WTC11 (cell line): ENCODE results near the gene EPB41. TPM values are rescaled to one million over a fixed set of nuclear protein-coding genes. Genes with fewer than 3 reads are reported as not detected.
"Not testable (repeated sequence)": the region's sequence is repeated elsewhere in the genome, so short reads cannot be mapped to it uniquely, and the experiment has no call there.

Experiments used
- ATAC-seq: fragments of 200-7000 bp; cut with Tn5 transposase; 2 replicates; pipeline ENCODE4 v1.10.0; 2021; ENCODE audit warnings: mild to moderate bottlenecking, moderate library complexity
- CTCF ChIA-PET: fragments of 300-600 bp; sonication (Branson Sonifier 250); formaldehyde crosslinking; loops from one replicate; lab custom pipeline; 2021; ENCODE audit warnings: antibody characterized with exemption; lab: Charles Lee
- POLR2A ChIA-PET: fragments of 350-600 bp; sonication (Branson Sonifier 250); formaldehyde crosslinking; loops from one replicate; lab custom pipeline; 2021; ENCODE audit warnings: antibody characterized with exemption; lab: Charles Lee
- DNase-seq: peaks from one replicate; pipeline ENCODE4 v3.0.0; 2021; ENCODE audit warnings: low spot score
- H3K27ac Mint-ChIP-seq: 2 replicates; pipeline ENCODE4 v1.8.0; 2021; ENCODE audit warnings: mixed read lengths
- H3K27me3 Mint-ChIP-seq: 2 replicates; pipeline ENCODE4 v1.8.0; 2021; ENCODE audit warnings: low read depth, mild to moderate bottlenecking, moderate library complexity, mixed read lengths
- H3K36me3 Mint-ChIP-seq: 2 replicates; pipeline ENCODE4 v1.8.0; 2021; ENCODE audit warnings: mixed read lengths
- H3K4me1 Mint-ChIP-seq: 2 replicates; pipeline ENCODE4 v1.8.0; 2022; ENCODE audit warnings: mixed read lengths
- H3K4me3 Mint-ChIP-seq: 2 replicates; pipeline ENCODE4 v1.8.0; 2021; ENCODE audit warnings: mild to moderate bottlenecking, moderate library complexity, mixed read lengths
- H3K9me3 Mint-ChIP-seq: 2 replicates; pipeline ENCODE4 v1.8.0; 2021; ENCODE audit warnings: mixed read lengths
- ESRRA ChIP-seq: sonication (generic); formaldehyde crosslinking; IDR thresholded peaks from 2 replicates; pipeline ENCODE4 v1.8.1; 2022; ENCODE audit warnings: mild to moderate bottlenecking, missing genetic modification reagents, borderline replicate concordance
- FOXJ3 ChIP-seq: sonication (generic); formaldehyde crosslinking; IDR thresholded peaks from 2 replicates; pipeline ENCODE4 v1.9.0; 2021; ENCODE audit warnings: missing genetic modification reagents, mild to moderate bottlenecking, borderline replicate concordance
- FOXP1 ChIP-seq: sonication (generic); formaldehyde crosslinking; IDR thresholded peaks from 2 replicates; pipeline ENCODE4 v1.8.0; 2022; ENCODE audit warnings: missing genetic modification reagents, mild to moderate bottlenecking, moderate library complexity, borderline replicate concordance
- MXD4 ChIP-seq: fragments of 250-450 bp; sonication (Bioruptor Pico); IDR thresholded peaks from 2 replicates; pipeline ENCODE4 v1.8.0; 2021; ENCODE audit warnings: mild to moderate bottlenecking, moderate library complexity, borderline replicate concordance
- NFE2L1 ChIP-seq: sonication (generic); formaldehyde crosslinking; IDR thresholded peaks from 2 replicates; pipeline ENCODE4 v1.8.1; 2023; ENCODE audit warnings: missing genetic modification reagents
- NR1H2 ChIP-seq: sonication (generic); formaldehyde crosslinking; IDR thresholded peaks from 2 replicates; pipeline ENCODE4 v1.9.0; 2021; ENCODE audit warnings: mild to moderate bottlenecking, moderate library complexity, missing genetic modification reagents
- PRDM15 ChIP-seq: sonication (generic); formaldehyde crosslinking; IDR thresholded peaks from 2 replicates; pipeline ENCODE4 v1.8.0; 2022; ENCODE audit warnings: missing genetic modification reagents
- PRRX2 ChIP-seq: fragments of 250-450 bp; sonication (Bioruptor Pico); IDR thresholded peaks from 2 replicates; pipeline ENCODE4 v1.8.0; 2021; ENCODE audit warnings: mild to moderate bottlenecking
- RELA ChIP-seq: sonication (generic); formaldehyde crosslinking; IDR thresholded peaks from 2 replicates; pipeline ENCODE4 v1.8.1; 2022; ENCODE audit warnings: missing genetic modification reagents, mild to moderate bottlenecking, borderline replicate concordance
- RORB ChIP-seq: fragments of 250-450 bp; sonication (Bioruptor Pico); IDR thresholded peaks from 2 replicates; pipeline ENCODE4 v1.9.0; 2021; ENCODE audit warnings: mild to moderate bottlenecking
- TCF7 ChIP-seq: sonication (generic); formaldehyde crosslinking; IDR thresholded peaks from 2 replicates; pipeline ENCODE4 v1.8.0; 2022; ENCODE audit warnings: mild to moderate bottlenecking, low read depth, missing genetic modification reagents, moderate library complexity
- USF1 ChIP-seq: sonication (generic); formaldehyde crosslinking; IDR thresholded peaks from 2 replicates; pipeline ENCODE4 v1.8.0; 2022; ENCODE audit warnings: mild to moderate bottlenecking, missing genetic modification reagents
- ZNF263 ChIP-seq: sonication (generic); formaldehyde crosslinking; IDR thresholded peaks from 2 replicates; pipeline ENCODE4 v1.8.1; 2022; ENCODE audit warnings: low read depth, mild to moderate bottlenecking, moderate library complexity, missing genetic modification reagents
- ZNF281 ChIP-seq: sonication (generic); formaldehyde crosslinking; IDR thresholded peaks from 2 replicates; pipeline ENCODE4 v1.8.0; 2023; ENCODE audit warnings: mild to moderate bottlenecking, missing genetic modification reagents
- ZNF396 ChIP-seq: fragments of 250-450 bp; sonication (Bioruptor Pico); IDR thresholded peaks from 2 replicates; pipeline ENCODE4 v1.8.0; 2021; ENCODE audit warnings: mild to moderate bottlenecking, moderate library complexity, borderline replicate concordance
- ZNF423 ChIP-seq: fragments of 250-450 bp; sonication (Bioruptor Pico); IDR thresholded peaks from 2 replicates; pipeline ENCODE4 v2.1.2; 2022; ENCODE audit warnings: mild to moderate bottlenecking, moderate library complexity
- total RNA-seq: library from RNA; stranded (reverse); gene quantifications from 3 replicates; pipeline ENCODE4 v1.2.3, GENCODE V29; 2021

The EPB41 gene
- total RNA-seq, 1 experiment from 2014 or later = 85.0 TPM

GRCh38 chr1:28936094-28936493, 21.7 kb downstream of the EPB41 start:
- ChIA-PET POLR2A (no interaction called here), CTCF (interaction anchor here (0.6 to 1.2 kb wide), 3 partner anchors 54 to 185 kb away, joined by 3 read pairs; no protein-coding TSS in a partner anchor)
- no peaks in the 10 kb centered on the region for H3K27me3 Mint-ChIP-seq
- peaks cover 6% of the 10 kb centered on the region for H3K4me1 Mint-ChIP-seq
- no peaks in the 10 kb centered on the region for H3K9me3 Mint-ChIP-seq
- TF ChIP-seq USF1 (CRISPR knock-in tag) = no peak
- H3K27ac Mint-ChIP-seq = no peak overlapping the region
- ATAC-seq (no peak), DNase-seq (no peak)
- H3K36me3 Mint-ChIP-seq = no peaks in the 10 kb centered on the region
- H3K4me3 Mint-ChIP-seq = no peak overlapping the region

GRCh38 chr1:28936528-28936927, 22.2 kb downstream of the EPB41 start:
- CTCF ChIA-PET = no interaction called here
- no peak for ATAC-seq
- no peaks in the 10 kb centered on the region for H3K9me3 Mint-ChIP-seq
- H3K4me1 Mint-ChIP-seq = peaks cover 7% of the 10 kb centered on the region
- TF ChIP-seq PRRX2 (CRISPR knock-in tag) (no peak), TCF7 (CRISPR knock-in tag) (no peak), FOXJ3 (no peak), RORB (no peak), NR1H2 (CRISPR knock-in tag) (no peak), ESRRA (CRISPR knock-in tag) (no peak), MXD4 (CRISPR knock-in tag) (no peak), USF1 (CRISPR knock-in tag) (no peak), NFE2L1 (no peak), ZNF396 (CRISPR knock-in tag) (no peak)
- H3K27ac Mint-ChIP-seq = no peak overlapping the region
- H3K36me3 Mint-ChIP-seq = no peaks in the 10 kb centered on the region
- no peak overlapping the region for H3K4me3 Mint-ChIP-seq
- no peak for DNase-seq
- POLR2A ChIA-PET = no interaction called here
- H3K27me3 Mint-ChIP-seq = no peaks in the 10 kb centered on the region

GRCh38 chr1:28943581-28943980, 29.2 kb downstream of the EPB41 start:
- H3K27ac Mint-ChIP-seq, DNase-seq, H3K4me3 Mint-ChIP-seq, H3K27me3 Mint-ChIP-seq, ATAC-seq, CTCF ChIA-PET, H3K36me3 Mint-ChIP-seq, H3K9me3 Mint-ChIP-seq: not testable (repeated sequence)
- peaks cover 18% of the 10 kb centered on the region for H3K4me1 Mint-ChIP-seq
- POLR2A ChIA-PET = interaction anchor here (0.6 kb wide), 1 partner anchor 27 kb away, joined by 4 read pairs; no protein-coding TSS in a partner anchor

- H3K27ac Mint-ChIP-seq = peak overlapping the region; percentile 38
- CTCF ChIA-PET = no interaction called here
- POLR2A ChIA-PET = interaction anchor here (0.6 kb wide), 1 partner anchor 79 kb away, joined by 5 read pairs; no protein-coding TSS in a partner anchor
- H3K36me3 Mint-ChIP-seq = no peaks in the 10 kb centered on the region
- no peak for ATAC-seq
- DNase-seq = no peak
- TF ChIP-seq ZNF263 (CRISPR knock-in tag) (no peak), ZNF281 (CRISPR knock-in tag) (no peak), FOXP1 (CRISPR knock-in tag) (no peak), RORB (no peak), PRDM15 (CRISPR knock-in tag) (no peak), ZNF423 (CRISPR knock-in tag) (no peak), RELA (CRISPR knock-in tag) (no peak)
- H3K4me1 Mint-ChIP-seq = peaks cover 15% of the 10 kb centered on the region
- no peak overlapping the region for H3K4me3 Mint-ChIP-seq
- H3K27me3 Mint-ChIP-seq = no peaks in the 10 kb centered on the region
- H3K9me3 Mint-ChIP-seq = no peaks in the 10 kb centered on the region
Measured at GRCh38 chr1:28950006-28950405, 35.6 kb downstream of the EPB41 start.
